Measurements from ENCODE around the gene FKBP14. TPM values are rescaled to one million over a fixed set of nuclear protein-coding genes. Genes with fewer than 3 reads are reported as not detected.
A peak's percentile ranks its signal among the peaks of the same experiment; 100 is the strongest.

FKBP14 gene
- total and polyA plus RNA-seq, 12 donors, result 2.0 to 35.0 (median 12.7) TPM

DNA sequence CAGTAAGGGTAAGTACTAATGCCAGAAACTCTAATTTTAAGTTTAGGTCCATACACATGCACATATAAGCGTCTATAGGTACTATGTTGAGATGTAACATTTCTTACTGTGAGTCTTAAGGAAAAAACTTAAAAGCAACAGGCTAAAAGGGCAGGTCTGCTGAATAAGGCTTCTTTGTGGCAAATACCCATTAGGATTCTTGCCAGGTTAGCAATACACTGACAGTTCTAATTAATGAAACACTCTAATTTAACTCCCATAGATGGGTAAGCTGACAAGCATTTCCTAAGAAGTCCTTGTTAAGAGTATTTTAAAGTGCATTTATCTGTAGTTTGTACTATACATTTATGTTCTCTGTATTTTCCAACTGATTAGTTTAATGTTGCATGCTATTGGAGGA, 50.9 kb downstream of the FKBP14 start:
- peaks cover 0 to 24% of the 10 kb centered on the region in 2 donors for H3K4me1 ChIP-seq (replicated peaks in 1 of 2)

DNA sequence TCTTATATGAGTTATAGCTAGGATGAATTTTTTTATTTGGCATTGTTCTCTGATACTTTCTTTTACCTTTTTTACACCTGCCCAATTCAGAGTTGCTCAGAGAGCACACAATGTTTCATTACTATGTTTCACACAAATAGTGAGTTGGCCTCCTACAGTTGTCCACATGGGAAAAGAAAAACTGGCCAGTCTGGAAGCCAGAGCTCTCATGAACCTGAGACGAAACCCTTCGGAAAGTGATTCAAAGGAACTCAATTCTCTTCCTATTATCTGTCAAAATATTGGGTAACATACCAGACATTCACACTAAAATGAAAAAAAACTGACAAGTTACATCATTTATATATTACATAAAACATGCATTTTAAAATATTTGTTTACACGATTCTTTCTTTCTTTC, 52.2 kb downstream of the FKBP14 start:
- no peak overlapping the region for H3K27ac ChIP-seq

More for the DNA sequence above, 50.9 kb downstream of the FKBP14 start:
- WGBS, 4 donors, result 82 to 87% (median 86%) methylated on average over 1 of the region's 1 CpG
- no peak for TF ChIP-seq POLR2A (IDR thresholded peaks at IDR 0.05)
- TF ChIP-seq, protein P1, sequence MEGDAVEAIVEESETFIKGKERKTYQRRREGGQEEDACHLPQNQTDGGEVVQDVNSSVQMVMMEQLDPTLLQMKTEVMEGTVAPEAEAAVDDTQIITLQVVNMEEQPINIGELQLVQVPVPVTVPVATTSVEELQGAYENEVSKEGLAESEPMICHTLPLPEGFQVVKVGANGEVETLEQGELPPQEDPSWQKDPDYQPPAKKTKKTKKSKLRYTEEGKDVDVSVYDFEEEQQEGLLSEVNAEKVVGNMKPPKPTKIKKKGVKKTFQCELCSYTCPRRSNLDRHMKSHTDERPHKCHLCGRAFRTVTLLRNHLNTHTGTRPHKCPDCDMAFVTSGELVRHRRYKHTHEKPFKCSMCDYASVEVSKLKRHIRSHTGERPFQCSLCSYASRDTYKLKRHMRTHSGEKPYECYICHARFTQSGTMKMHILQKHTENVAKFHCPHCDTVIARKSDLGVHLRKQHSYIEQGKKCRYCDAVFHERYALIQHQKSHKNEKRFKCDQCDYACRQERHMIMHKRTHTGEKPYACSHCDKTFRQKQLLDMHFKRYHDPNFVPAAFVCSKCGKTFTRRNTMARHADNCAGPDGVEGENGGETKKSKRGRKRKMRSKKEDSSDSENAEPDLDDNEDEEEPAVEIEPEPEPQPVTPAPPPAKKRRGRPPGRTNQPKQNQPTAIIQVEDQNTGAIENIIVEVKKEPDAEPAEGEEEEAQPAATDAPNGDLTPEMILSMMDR (IDR thresholded peaks at IDR 0.05), result no peak
- no peaks in the 10 kb centered on the region for H3K27me3 ChIP-seq
- no peak for DNase-seq
- H3K27ac ChIP-seq, result peak overlapping the region in 1 of 5 donors; percentile 36
- no peaks in the 10 kb centered on the region for H3K9me3 ChIP-seq (replicated peaks in 1 of 3)
- no peaks in the 10 kb centered on the region for H3K36me3 ChIP-seq (replicated peaks in 1 of 2)
- intact Hi-C loops (cut with DNase I), result no loop called here
- H3K4me3 ChIP-seq, result no peak overlapping the region

DNA sequence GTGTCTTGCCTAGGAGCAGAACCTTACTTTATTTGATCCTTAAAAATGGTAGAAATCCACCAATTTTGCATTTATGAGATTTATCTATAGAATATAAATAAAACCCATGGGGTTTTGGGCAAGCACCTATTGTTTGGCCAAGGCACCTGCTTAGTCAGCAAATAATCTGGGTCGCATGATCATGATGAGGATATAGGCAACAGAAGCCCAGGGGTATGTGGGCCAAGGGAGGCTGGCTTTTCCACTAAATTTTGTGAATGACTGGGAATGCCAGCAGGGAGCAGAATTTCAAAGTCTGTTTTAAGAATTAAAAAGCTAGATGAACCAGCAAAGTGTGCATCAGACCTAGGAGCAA, 54.2 kb downstream of the FKBP14 start:
- TF ChIP-seq POLR2A (IDR thresholded peaks at IDR 0.05), result no peak
- TF ChIP-seq, protein P1 (IDR thresholded peaks at IDR 0.05), result no peak
- 86 to 96% (median 92%) methylated on average over 1 of the region's 1 CpG for WGBS, 4 donors

More for the DNA sequence above, 52.2 kb downstream of the FKBP14 start:
- DNase-seq, result no peak
- H3K4me3 ChIP-seq, result no peak overlapping the region
- H3K27me3 ChIP-seq, result no peaks in the 10 kb centered on the region
- no peaks in the 10 kb centered on the region for H3K9me3 ChIP-seq (replicated peaks in 1 of 3)
- TF ChIP-seq, protein P1 (IDR thresholded peaks at IDR 0.05), result no peak
- no peak for TF ChIP-seq POLR2A (IDR thresholded peaks at IDR 0.05)
- no peaks in the 10 kb centered on the region for H3K36me3 ChIP-seq (replicated peaks in 1 of 2)
- intact Hi-C loops (cut with DNase I), result no loop called here
- 79 to 87% (median 83%) methylated on average over 3 of the region's 3 CpGs for WGBS, 4 donors
- H3K4me1 ChIP-seq (replicated peaks in 1 of 2), result peaks cover 0 to 35% of the 10 kb centered on the region in 2 donors

DNA sequence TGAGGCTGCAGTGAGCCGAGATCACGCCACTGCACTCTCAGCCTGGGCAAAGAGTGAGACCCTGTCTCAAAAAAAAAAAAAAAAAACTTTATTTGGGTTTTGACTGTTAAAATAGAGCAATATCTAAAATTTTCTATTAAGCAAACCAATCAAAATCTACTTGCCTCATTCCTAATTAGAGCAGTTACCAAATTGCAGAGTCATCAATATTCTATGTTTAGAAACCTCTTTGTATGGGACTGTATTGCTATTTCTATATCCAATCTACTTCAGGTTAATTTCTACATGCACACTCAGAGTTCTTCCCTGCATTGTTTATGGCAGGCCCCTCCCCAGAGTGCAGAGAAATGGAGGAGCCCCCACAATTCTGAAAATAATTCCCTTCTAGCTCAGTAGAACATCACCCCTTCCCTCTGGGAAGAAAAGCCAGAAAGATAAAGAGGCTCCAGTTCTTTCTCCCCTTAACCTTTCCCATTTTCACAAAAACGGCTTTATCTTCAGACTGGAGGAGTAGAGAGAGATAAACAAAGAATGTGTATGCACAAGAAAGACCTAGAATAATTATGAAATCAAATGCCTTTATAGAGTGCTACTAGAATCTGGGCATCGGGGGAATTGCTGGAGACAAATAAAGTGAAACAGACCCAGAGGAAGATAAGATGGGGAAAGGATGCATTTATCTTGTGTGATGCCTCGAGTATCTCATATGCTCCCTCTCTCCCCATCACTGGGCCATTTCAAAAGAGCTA, 54.8 kb downstream of the FKBP14 start:
- H3K4me1 ChIP-seq (replicated peaks in 1 of 2), result peaks cover 0 to 46% of the 10 kb centered on the region in 2 donors
- DNase-seq, result no peak
- H3K9me3 ChIP-seq (replicated peaks in 1 of 3), result no peaks in the 10 kb centered on the region
- no peaks in the 10 kb centered on the region for H3K36me3 ChIP-seq (replicated peaks in 1 of 2)
- no peak overlapping the region for H3K27ac ChIP-seq
- WGBS, 4 donors, result 74 to 82% (median 78%) methylated on average over 5 of the region's 5 CpGs
- intact Hi-C loops (cut with DNase I), result no loop called here
- no peaks in the 10 kb centered on the region for H3K27me3 ChIP-seq
- no peak for TF ChIP-seq POLR2A (IDR thresholded peaks at IDR 0.05)
- TF ChIP-seq, protein P1 (IDR thresholded peaks at IDR 0.05), result no peak
- no peak overlapping the region for H3K4me3 ChIP-seq

More for the DNA sequence above, 54.2 kb downstream of the FKBP14 start:
- Histone ChIP-seq H3K4me3 (no peak overlapping the region), H3K4me1 (replicated peaks in 1 of 2) (peaks cover 0 to 46% of the 10 kb centered on the region in 2 donors), H3K27ac (no peak overlapping the region), H3K27me3 (no peaks in the 10 kb centered on the region), H3K36me3 (replicated peaks in 1 of 2) (no peaks in the 10 kb centered on the region), H3K9me3 (replicated peaks in 1 of 3) (no peaks in the 10 kb centered on the region)
- DNase-seq, result no peak
- intact Hi-C loops (cut with DNase I), result no loop called here

Measured in adrenal gland (tissue), 12 donors.